CD4-positive, alpha-beta T cell (primary cell): ENCODE results near the gene INPP5A. TPM values are rescaled to one million over a fixed set of nuclear protein-coding genes. Genes with fewer than 3 reads are reported as not detected.

Experiments used
- ATAC-seq: fragments of 200-7000 bp; cut with Tn5 transposase; one replicate; pipeline ENCODE4 v1.10.0; 2022; ENCODE audit warnings: mild to moderate bottlenecking; ENCODE audit not compliant: poor library complexity
- CTCF ChIA-PET: fragments of 350-600 bp; sonication (Branson Sonifier 250); formaldehyde crosslinking; loops from one replicate; lab custom pipeline; 2021; ENCODE audit warnings: antibody characterized with exemption, inconsistent platforms; lab: Charles Lee
- POLR2A ChIA-PET: fragments of 350-600 bp; sonication (Branson Sonifier 250); formaldehyde crosslinking; loops from one replicate; lab custom pipeline; 2021; ENCODE audit warnings: antibody characterized with exemption, inconsistent platforms; lab: Charles Lee
- DNase-seq, 14 experiments: peaks; one replicate each; pipeline ENCODE4 v3.0.0-alpha.2; 2013 to 2020; ENCODE audit warnings: mixed read lengths in 2 of 14
- H3K27ac ChIP-seq, 2 donors: one replicate each; pipeline versions ENCODE4 v1.5.1 to v1.7.0; 2013; ENCODE audit warnings: low read length in 2 of 2, low read depth in 1 of 2, mild to moderate bottlenecking in 1 of 2
- H3K27me3 ChIP-seq, 2 experiments: 1 replicate in 1 of 2; 2 replicates in 1 of 2; pipeline versions ENCODE4 v1.6.1 to v1.7.0; 2013; ENCODE audit warnings: low read length in 2 of 2, control low read depth in 1 of 2, mild to moderate bottlenecking in 1 of 2, moderate library complexity in 1 of 2; ENCODE audit not compliant: insufficient read depth in 2 of 2, control insufficient read depth in 1 of 2
- H3K36me3 ChIP-seq: one replicate; pipeline ENCODE4 v1.6.1; 2013; ENCODE audit warnings: low read length, control low read depth; ENCODE audit not compliant: insufficient read depth
- H3K4me1 ChIP-seq: one replicate; pipeline ENCODE4 v1.6.1; 2013; ENCODE audit warnings: low read length, control low read depth; ENCODE audit not compliant: insufficient read depth
- H3K4me3 ChIP-seq: one replicate; pipeline ENCODE4 v1.5.1; 2013; ENCODE audit warnings: mild to moderate bottlenecking, low read length, moderate library complexity
- H3K9me3 ChIP-seq, 2 experiments: 1 replicate in 1 of 2; 2 replicates in 1 of 2; pipeline versions ENCODE4 v1.6.1 to v1.7.0; 2013; ENCODE audit warnings: low read length in 2 of 2, mild to moderate bottlenecking in 2 of 2, control low read depth in 1 of 2, moderate library complexity in 1 of 2; ENCODE audit not compliant: control insufficient read depth in 1 of 2, insufficient read depth in 1 of 2
- H3K27ac Mint-ChIP-seq: one replicate; pipeline ENCODE4 v1.8.0; 2020; ENCODE audit warnings: mixed read lengths
- H3K27me3 Mint-ChIP-seq: one replicate; pipeline ENCODE4 v1.8.0; 2021; ENCODE audit warnings: mixed read lengths
- H3K36me3 Mint-ChIP-seq: one replicate; pipeline ENCODE4 v1.8.0; 2021; ENCODE audit warnings: low read depth, mixed read lengths
- H3K4me1 Mint-ChIP-seq: one replicate; pipeline ENCODE4 v1.8.0; 2021; ENCODE audit warnings: low read depth, mixed read lengths
- H3K4me3 Mint-ChIP-seq: one replicate; pipeline ENCODE4 v1.8.0; 2020; ENCODE audit warnings: mild to moderate bottlenecking, mixed read lengths
- H3K9me3 Mint-ChIP-seq: one replicate; pipeline ENCODE4 v1.8.0; 2020; ENCODE audit warnings: mixed read lengths
- CTCF ChIP-seq: fragments of 200-600 bp; IDR thresholded peaks from one replicate; pipeline ENCODE4 v1.8.0; 2022; ENCODE audit warnings: antibody characterized with exemption, mild to moderate bottlenecking
- intact Hi-C, 2 experiments: fragments of 100-400 bp; cut with DNase I in 1 of 2; cut with micrococcal nuclease in 1 of 2; formaldehyde crosslinking; loops; one replicate each; pipeline versions ENCODE4 v1.15.1 to v1.9.0; 2023 to 2025; cut with DNase I, micrococcal nuclease
- total RNA-seq, 174 experiments: library from RNA in 2 of 174; stranded (reverse) in 2 of 174; gene quantifications; one replicate each; pipeline ENCODE4 v1.2.3 and lab custom pipeline; 2021 to 2026

Gene INPP5A
- total RNA-seq, 2 experiments from 2014 or later, result 22.0 to 24.8 TPM

- POLR2A ChIA-PET, result no interaction called here
Measured at GRCh38 chr10:132826524-132827422, 289.2 kb downstream of the INPP5A start.

GRCh38 chr10:132827423-132827789 is 289.8 kb downstream of the INPP5A start:
- intact Hi-C loops, result no loop called here
- Histone ChIP-seq H3K4me1 (no peaks in the 10 kb centered on the region), H3K4me3 (no peak overlapping the region), H3K9me3 (peaks cover 0 to 19% of the 10 kb centered on the region in 2 experiments), H3K27ac (no peak overlapping the region), H3K27me3 (no peaks in the 10 kb centered on the region), H3K36me3 (no peaks in the 10 kb centered on the region)
- no peak overlapping the region for H3K27ac Mint-ChIP-seq
- no peaks in the 10 kb centered on the region for H3K36me3 Mint-ChIP-seq
- CTCF ChIA-PET, result no interaction called here
- H3K9me3 Mint-ChIP-seq, result no peaks in the 10 kb centered on the region
- no peaks in the 10 kb centered on the region for H3K4me1 Mint-ChIP-seq
- TF ChIP-seq CTCF, result no peak
- POLR2A ChIA-PET, result no interaction called here
- no peak for ATAC-seq
- DNase-seq, result no peak
- no peaks in the 10 kb centered on the region for H3K27me3 Mint-ChIP-seq
- H3K4me3 Mint-ChIP-seq, result no peak overlapping the region

More at GRCh38 chr10:132826524-132827422, 289.2 kb downstream of the INPP5A start:
- Mint-ChIP-seq H3K27me3 (no peaks in the 10 kb centered on the region), H3K4me1 (no peaks in the 10 kb centered on the region), H3K27ac (no peak overlapping the region), H3K9me3 (no peaks in the 10 kb centered on the region), H3K36me3 (no peaks in the 10 kb centered on the region), H3K4me3 (no peak overlapping the region)
- CTCF ChIA-PET, result no interaction called here
- Histone ChIP-seq H3K36me3 (no peaks in the 10 kb centered on the region), H3K4me3 (no peak overlapping the region), H3K4me1 (no peaks in the 10 kb centered on the region), H3K9me3 (peaks cover 0 to 19% of the 10 kb centered on the region in 2 experiments), H3K27ac (no peak overlapping the region), H3K27me3 (no peaks in the 10 kb centered on the region)
- DNase-seq, result no peak
- TF ChIP-seq CTCF, result no peak
- no peak for ATAC-seq
- intact Hi-C loops, result no loop called here

- Mint-ChIP-seq H3K27me3 (no peaks in the 10 kb centered on the region), H3K4me3 (no peak overlapping the region), H3K4me1 (no peaks in the 10 kb centered on the region), H3K36me3 (no peaks in the 10 kb centered on the region), H3K9me3 (no peaks in the 10 kb centered on the region), H3K27ac (no peak overlapping the region)
- Histone ChIP-seq H3K9me3 (peaks cover 0 to 19% of the 10 kb centered on the region in 2 experiments), H3K36me3 (no peaks in the 10 kb centered on the region), H3K27ac (no peak overlapping the region), H3K4me1 (no peaks in the 10 kb centered on the region), H3K27me3 (no peaks in the 10 kb centered on the region), H3K4me3 (no peak overlapping the region)
- DNase-seq (no peak), ATAC-seq (no peak)
- no peak for TF ChIP-seq CTCF
- ChIA-PET CTCF (no interaction called here), POLR2A (no interaction called here)
- intact Hi-C loops, result no loop called here
Measured at GRCh38 chr10:132827861-132828539, 290.4 kb downstream of the INPP5A start.
